ENCODE results near the gene JPT1. TPM values are rescaled to one million over a fixed set of nuclear protein-coding genes. Genes with fewer than 3 reads are reported as not detected.
"Not testable (repeated sequence)": the region's sequence is repeated elsewhere in the genome, so short reads cannot be mapped to it uniquely, and the experiment has no call there.

JPT1 gene
- total RNA-seq, 2 donors from 2014 or later = 19.6 to 45.7 TPM

GRCh38 chr17:75128694-75129505 lies 25.4 kb downstream of the JPT1 start:
- H3K4me1 ChIP-seq (ENCODE audit: control insufficient read depth in 1 of 2, low read depth in 2 of 2) = peaks cover 3 to 11% of the 10 kb centered on the region in 2 donors
- H3K27ac ChIP-seq = no peak overlapping the region
- H3K27me3 ChIP-seq (replicated peaks; ENCODE audit: insufficient read depth) = no peaks in the 10 kb centered on the region
- no peak for DNase-seq (ENCODE audit: low spot score)
- no peaks in the 10 kb centered on the region for H3K9me3 ChIP-seq
- no peak overlapping the region for H3K4me3 ChIP-seq
- no peak for ATAC-seq (ENCODE audit: insufficient number of reproducible peaks, low FRiP score, low read depth)
- no peak for TF ChIP-seq CTCF (IDR thresholded peaks at IDR 0.05)
- peaks cover 2% of the 10 kb centered on the region for H3K36me3 ChIP-seq

GRCh38 chr17:75127936-75128335 lies 26.4 kb downstream of the JPT1 start:
- H3K36me3 ChIP-seq; H3K27ac ChIP-seq; H3K9me3 ChIP-seq; DNase-seq (ENCODE audit: low spot score); H3K4me3 ChIP-seq; ATAC-seq (ENCODE audit: insufficient number of reproducible peaks, low FRiP score, low read depth); H3K27me3 ChIP-seq (replicated peaks; ENCODE audit: insufficient read depth): not testable (repeated sequence)
- H3K4me1 ChIP-seq (ENCODE audit: control insufficient read depth in 1 of 2, low read depth in 2 of 2) = peaks cover 3 to 11% of the 10 kb centered on the region in 2 donors

- no peak for TF ChIP-seq CTCF (IDR thresholded peaks at IDR 0.05)
- DNase-seq (ENCODE audit: low spot score) = no peak
- H3K9me3 ChIP-seq = no peaks in the 10 kb centered on the region
- peaks cover 2 to 11% of the 10 kb centered on the region in 2 donors for H3K4me1 ChIP-seq (ENCODE audit: control insufficient read depth in 1 of 2, low read depth in 2 of 2)
- H3K27me3 ChIP-seq (replicated peaks; ENCODE audit: insufficient read depth) = no peaks in the 10 kb centered on the region
- no peak overlapping the region for H3K4me3 ChIP-seq
- H3K36me3 ChIP-seq = peaks cover 2% of the 10 kb centered on the region
- no peak overlapping the region for H3K27ac ChIP-seq
- no peak for ATAC-seq (ENCODE audit: insufficient number of reproducible peaks, low FRiP score, low read depth)
Measured at GRCh38 chr17:75126954-75127353, 27.4 kb downstream of the JPT1 start.

GRCh38 chr17:75125984-75126383 lies 28.3 kb downstream of the JPT1 start:
- Histone ChIP-seq H3K27me3 (replicated peaks; ENCODE audit: insufficient read depth) (no peaks in the 10 kb centered on the region), H3K36me3 (peaks cover 2% of the 10 kb centered on the region), H3K4me3 (no peak overlapping the region), H3K27ac (no peak overlapping the region), H3K4me1 (ENCODE audit: control insufficient read depth in 1 of 2, low read depth in 2 of 2) (peaks cover 0 to 11% of the 10 kb centered on the region in 2 donors), H3K9me3 (no peaks in the 10 kb centered on the region)
- ATAC-seq (ENCODE audit: insufficient number of reproducible peaks, low FRiP score, low read depth) = no peak
- no peak for TF ChIP-seq CTCF (IDR thresholded peaks at IDR 0.05)
- DNase-seq (ENCODE audit: low spot score) = no peak

GRCh38 chr17:75124819-75125162 lies 29.5 kb downstream of the JPT1 start:
- Histone ChIP-seq H3K27me3 (replicated peaks; ENCODE audit: insufficient read depth) (no peaks in the 10 kb centered on the region), H3K9me3 (no peaks in the 10 kb centered on the region), H3K4me3 (no peak overlapping the region), H3K36me3 (peaks cover 5% of the 10 kb centered on the region), H3K27ac (no peak overlapping the region), H3K4me1 (ENCODE audit: control insufficient read depth in 1 of 2, low read depth in 2 of 2) (no peaks in the 10 kb centered on the region)
- DNase-seq (ENCODE audit: low spot score) (no peak), ATAC-seq (ENCODE audit: insufficient number of reproducible peaks, low FRiP score, low read depth) (no peak)
- TF ChIP-seq CTCF (IDR thresholded peaks at IDR 0.05) = no peak

Measured in thoracic aorta (tissue), 2 donors.